Kidney epithelial cell (primary cell): ENCODE data around the gene SPATA32. TPM values are rescaled to one million over a fixed set of nuclear protein-coding genes. Genes with fewer than 3 reads are reported as not detected.
A peak's percentile ranks its signal among the peaks of the same experiment; 100 is the strongest.

Experiments used
- DNase-seq: peaks from one replicate; pipeline ENCODE4 v3.0.0-alpha.2; 2010; ENCODE audit warnings: low read depth
- H3K27me3 ChIP-seq: 2 replicates; pipeline ENCODE4 v1.6.0; 2011; ENCODE audit warnings: low read length; ENCODE audit not compliant: control insufficient read depth, insufficient read depth
- H3K36me3 ChIP-seq: 2 replicates; pipeline ENCODE4 v1.5.1; 2011; ENCODE audit warnings: low read length; ENCODE audit not compliant: control insufficient read depth, insufficient read depth
- H3K4me3 ChIP-seq: 2 replicates; pipeline ENCODE4 v1.5.1; 2011; ENCODE audit warnings: low read depth, mild to moderate bottlenecking, control low read depth, low read length
- total RNA-seq: library from RNA; depleted of rRNA; stranded (reverse); fragments of >200 nt; gene quantifications from 2 replicates; pipeline ENCODE4 v1.2.3, GENCODE V29; 2015
- TF ChIP-seq, protein P1 (sequence below): IDR thresholded peaks from 2 replicates; pipeline ENCODE4 v1.5.1; 2011; ENCODE audit warnings: mild to moderate bottlenecking, moderate library complexity, low read length, control low read depth, inconsistent platforms; ENCODE audit not compliant: insufficient read depth, poor library complexity, severe bottlenecking

SPATA32 gene
- total RNA-seq, 1 donor from 2014 or later = not detected

DNA sequence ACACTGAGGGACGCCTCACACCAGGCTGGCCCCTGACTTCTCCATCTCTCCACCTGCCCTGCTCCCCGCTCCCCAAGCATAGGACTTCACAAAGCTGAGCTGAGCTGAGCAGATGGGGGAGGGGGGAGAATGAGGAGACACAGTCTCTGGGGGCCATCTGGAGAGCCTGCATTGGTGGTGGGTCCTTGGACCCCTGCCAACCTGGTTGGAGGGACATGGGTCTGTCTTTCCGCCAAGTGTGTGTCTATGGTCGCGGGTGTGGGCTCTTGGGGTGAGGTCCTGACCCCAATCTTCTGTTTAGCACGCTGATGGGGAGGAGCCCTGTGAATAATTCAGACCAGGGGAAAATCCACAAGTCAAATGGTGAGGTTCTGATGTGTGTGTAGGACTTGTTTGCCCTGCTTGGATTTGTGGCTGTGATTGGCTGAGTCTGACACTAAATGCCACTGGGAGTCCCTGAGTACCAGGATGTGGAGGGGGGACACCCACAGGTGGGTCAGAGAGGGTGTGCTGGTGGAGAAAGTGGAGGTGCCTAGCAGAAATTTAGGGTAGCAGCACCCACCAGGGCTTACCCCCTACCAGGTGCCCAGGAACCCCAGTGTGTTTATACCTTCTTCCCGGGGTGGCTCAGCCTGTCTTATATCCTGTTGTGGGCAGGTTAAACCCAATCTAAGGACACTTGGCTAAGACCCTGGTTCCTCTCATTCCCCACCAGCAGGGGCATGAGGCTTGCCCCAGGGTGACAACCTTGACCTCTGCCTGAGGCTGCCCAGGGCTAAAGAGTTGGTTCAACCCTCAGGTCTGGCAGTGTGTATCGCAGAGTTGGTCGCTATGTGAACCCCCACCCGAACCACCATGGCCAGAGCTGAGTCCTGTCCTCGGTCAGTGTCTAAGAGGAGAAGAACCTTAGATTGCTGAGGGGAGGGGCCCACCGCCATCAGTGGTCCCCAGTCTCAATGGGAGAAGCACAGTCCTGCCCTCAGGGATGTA lies 38.1 kb downstream of the SPATA32 start:
- TF ChIP-seq, protein P1, sequence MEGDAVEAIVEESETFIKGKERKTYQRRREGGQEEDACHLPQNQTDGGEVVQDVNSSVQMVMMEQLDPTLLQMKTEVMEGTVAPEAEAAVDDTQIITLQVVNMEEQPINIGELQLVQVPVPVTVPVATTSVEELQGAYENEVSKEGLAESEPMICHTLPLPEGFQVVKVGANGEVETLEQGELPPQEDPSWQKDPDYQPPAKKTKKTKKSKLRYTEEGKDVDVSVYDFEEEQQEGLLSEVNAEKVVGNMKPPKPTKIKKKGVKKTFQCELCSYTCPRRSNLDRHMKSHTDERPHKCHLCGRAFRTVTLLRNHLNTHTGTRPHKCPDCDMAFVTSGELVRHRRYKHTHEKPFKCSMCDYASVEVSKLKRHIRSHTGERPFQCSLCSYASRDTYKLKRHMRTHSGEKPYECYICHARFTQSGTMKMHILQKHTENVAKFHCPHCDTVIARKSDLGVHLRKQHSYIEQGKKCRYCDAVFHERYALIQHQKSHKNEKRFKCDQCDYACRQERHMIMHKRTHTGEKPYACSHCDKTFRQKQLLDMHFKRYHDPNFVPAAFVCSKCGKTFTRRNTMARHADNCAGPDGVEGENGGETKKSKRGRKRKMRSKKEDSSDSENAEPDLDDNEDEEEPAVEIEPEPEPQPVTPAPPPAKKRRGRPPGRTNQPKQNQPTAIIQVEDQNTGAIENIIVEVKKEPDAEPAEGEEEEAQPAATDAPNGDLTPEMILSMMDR = no peak
- H3K4me3 ChIP-seq = no peak overlapping the region
- no peak for DNase-seq
- H3K27me3 ChIP-seq = peaks cover 2% of the 10 kb centered on the region
- no peaks in the 10 kb centered on the region for H3K36me3 ChIP-seq

DNA sequence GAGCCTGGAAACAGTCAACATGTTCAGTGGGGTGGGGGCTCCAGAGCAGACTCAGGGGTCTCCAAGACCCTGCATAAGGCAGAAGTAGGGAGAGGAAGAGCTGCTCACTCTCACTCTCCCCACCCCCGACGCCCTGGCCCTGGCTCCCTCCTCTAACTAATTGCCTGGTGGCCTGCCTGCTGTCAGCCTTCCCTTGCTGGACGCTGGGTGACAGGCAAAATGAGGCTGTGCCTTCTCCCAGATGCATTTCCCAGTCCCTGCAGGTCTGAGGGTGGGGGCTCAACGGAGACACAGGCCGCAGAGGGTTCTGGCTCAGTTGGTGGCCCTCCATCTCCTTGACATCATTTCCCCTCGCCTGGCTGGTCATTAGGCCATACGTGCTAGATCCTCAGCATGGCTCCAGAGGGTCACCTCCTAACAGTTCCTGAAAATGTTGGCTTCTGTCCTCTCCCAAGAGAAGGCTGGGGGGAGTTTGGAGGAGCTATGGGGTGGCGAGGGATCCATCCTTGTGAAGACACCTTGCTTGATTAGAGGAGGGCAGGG lies 38.8 kb downstream of the SPATA32 start:
- no peak for DNase-seq
- Histone ChIP-seq H3K27me3 (peaks cover 2% of the 10 kb centered on the region), H3K4me3 (no peak overlapping the region), H3K36me3 (no peaks in the 10 kb centered on the region)
- TF ChIP-seq, protein P1 = no peak

DNA sequence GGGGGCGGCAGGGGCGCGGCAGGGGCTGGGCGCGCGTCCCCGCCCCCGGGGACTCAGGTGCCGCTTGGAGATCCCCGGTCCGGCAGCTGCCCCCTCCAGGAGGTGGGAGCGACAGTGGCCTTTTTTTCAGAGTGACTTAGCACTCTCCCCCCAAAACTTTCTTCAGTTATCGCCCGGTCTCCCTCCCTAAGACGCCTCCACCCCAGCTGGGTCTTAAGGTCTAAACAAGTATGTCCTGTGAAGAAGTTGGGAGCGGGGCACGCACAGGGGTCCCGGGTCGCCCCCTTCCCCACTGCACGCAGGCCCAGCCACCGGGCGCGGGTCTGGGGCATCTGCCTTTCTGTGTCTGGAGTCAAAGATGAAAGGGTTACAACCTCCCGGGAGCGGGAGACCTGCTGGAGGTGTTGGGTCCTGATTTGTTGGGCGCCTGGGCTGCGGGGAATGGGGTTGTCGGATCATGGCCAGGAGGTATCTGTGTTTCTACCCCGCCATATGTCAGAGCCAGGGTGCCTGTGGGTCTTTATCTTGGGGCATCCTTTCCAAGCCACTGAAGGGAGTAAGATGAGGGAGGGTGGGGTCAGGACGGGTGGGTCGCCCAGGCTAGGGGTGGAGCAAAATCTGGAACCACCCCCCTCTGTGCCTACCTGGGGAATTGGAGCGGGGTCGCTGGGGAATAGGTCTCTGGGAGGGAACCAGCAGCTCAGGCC lies 39.5 kb downstream of the SPATA32 start:
- Histone ChIP-seq H3K4me3 (peak overlapping the region; percentile 54), H3K27me3 (peaks cover 2% of the 10 kb centered on the region)
- DNase-seq = no peak

DNA sequence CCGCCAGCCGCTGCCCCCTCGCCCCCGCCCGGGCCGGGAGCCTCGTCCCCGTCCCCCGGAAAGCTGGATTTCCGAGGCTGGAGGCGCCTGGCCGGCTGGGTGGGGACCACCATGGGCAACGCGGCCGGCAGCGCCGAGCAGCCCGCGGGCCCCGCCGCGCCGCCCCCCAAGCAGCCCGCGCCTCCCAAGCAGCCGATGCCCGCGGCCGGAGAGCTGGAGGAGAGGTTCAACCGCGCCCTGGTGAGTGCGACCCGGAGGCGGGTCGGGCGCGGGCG lies 39.9 kb downstream of the SPATA32 start:
- Histone ChIP-seq H3K4me3 (peak overlapping the region; percentile 54), H3K36me3 (no peaks in the 10 kb centered on the region), H3K27me3 (peaks cover 2% of the 10 kb centered on the region)
- DNase-seq = no peak
- TF ChIP-seq, protein P1 = no peak

More for the DNA sequence above, 39.5 kb downstream of the SPATA32 start:
- TF ChIP-seq, protein P1 = no peak
- H3K36me3 ChIP-seq = no peaks in the 10 kb centered on the region

DNA sequence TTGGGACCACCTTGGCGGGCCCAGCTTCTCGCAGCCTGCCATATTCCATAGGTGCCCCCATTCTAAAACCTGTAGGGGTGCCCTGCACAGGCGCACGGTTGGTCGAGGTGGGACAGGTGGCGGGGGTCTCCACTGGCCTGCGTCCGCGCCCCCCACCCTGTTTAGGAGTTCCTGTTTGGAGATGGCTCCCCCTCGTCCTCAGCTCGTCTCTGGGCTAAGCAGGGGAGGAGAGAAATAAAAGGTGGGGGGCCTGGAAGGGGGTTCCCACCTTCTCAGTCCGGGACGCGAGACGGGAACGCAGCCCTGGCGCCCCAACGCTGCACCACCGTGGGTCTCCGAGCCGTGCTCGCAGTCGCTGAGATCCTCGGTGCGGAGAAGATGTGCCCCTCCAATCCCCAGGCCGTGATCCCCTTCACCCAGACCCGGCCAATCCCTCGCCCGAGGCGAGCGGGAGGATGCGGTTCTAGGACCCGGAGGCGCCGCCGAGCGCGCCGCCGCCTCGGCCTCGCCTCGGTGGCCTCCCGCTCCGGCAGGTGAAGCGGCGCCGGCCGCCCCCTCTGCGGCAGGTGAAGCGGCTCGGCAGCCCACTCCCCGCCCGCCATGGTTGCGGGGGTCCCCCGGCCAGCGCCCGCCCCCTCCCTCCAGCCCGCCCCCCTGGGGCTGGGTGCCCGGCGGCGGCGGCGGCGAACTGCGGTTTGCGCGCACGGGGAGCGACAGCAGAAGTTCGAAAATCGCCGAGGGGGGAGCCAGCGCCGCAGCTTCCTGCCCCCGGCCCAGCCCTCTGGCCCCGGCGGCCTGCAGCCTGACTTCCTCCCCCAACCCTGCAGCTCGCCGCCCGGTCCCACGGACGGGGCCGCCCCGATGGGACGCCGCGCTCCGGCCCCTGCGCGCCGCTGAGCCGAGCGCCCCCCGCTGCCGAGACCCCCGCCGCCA lies 40.5 kb downstream of the SPATA32 start, which contains the start of gene FMNL1:
Gene FMNL1 (plus strand): TSS at position 805 of the 933 bp plus-strand sequence. CDS start 240 bp downstream, outside the sequence.
- TF ChIP-seq, protein P1 = no peak
- Histone ChIP-seq H3K36me3 (no peaks in the 10 kb centered on the region), H3K27me3 (peaks cover 2% of the 10 kb centered on the region), H3K4me3 (peak within 1 kb of the TSS; percentile 54)
- DNase-seq = no peak
